GM19240 (cell line): Measurements from ENCODE around the gene ESD.
"Not testable (repeated sequence)": the region's sequence is repeated elsewhere in the genome, so short reads cannot be mapped to it uniquely, and the experiment has no call there.

ENCODE experiments used
- DNase-seq: peaks from one replicate; pipeline ENCODE4 v3.0.0; 2011; ENCODE audit warnings: low spot score; ENCODE audit not compliant: insufficient read length

The ESD gene

DNA sequence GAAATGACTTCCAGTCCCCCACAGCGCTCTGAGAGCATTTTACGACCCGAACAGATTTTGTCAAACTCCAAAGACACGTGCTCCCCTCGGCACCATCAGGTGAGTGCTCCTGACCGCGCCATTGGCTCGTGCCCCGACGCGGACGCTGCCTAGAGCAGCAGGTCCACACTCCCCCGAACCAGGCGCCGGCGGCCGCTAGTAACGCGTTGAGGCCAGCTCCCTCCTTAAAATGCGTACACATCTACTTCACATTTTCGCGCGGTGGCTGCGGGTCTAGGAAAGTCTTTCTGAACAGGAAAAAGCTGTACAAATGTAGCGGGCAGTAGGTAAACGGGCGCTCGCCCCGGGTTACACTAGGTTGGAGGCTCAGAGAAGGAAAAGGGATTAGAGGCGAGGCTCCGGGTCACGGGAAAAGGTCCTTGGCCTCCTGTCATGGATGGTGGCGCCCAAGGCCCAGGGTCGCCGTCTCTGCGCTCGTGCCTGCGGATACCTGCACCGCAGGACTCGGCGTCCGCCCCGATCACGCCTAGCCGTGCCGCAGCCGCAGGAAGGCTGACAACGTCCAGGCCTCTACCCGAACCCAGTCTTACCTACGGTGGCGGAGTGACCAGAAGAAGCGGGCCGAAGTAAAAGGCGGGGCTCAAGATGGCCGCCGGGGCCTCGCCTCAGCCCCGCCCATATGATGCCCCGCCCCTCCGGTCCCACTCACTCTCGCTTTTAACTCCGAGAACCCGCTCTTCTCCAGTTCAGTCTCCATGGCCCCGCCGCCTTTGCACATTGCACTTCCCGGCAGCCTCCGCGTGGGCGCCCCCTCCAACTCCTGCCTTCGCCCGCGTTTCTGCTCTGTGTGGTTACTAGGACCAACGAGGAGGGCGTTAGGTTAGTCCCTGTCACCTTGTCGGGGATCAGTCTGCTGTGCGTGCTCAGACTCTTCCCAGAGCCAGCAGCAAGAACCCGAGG, at the start of gene ESD:
Gene ESD, minus strand, starts transcription at position 647 of the 960 bp plus-strand sequence. CDS start 5,748 bp downstream, outside the sequence.
- DNase-seq = peak; percentile 61

DNA sequence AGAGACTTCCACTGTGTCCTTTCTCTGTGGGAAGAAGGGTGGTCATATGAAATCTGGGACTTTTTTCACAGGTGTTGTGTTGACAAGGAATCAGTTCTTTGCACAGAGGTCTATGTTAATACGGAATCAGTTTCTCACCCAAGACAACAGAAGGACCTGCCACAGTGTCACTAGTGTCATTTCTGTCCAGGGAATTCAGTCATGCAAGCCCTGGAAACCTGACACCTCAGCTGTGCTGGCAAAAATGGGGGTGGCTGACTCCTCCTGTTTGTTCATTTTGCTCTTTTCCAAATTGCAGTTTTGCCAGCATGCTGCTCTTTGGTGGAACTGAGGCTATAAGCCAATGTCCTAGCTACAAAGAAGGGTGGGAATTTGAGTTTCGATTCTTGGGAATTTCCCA, 49.8 kb upstream of the ESD start:
- DNase-seq = no peak

DNA sequence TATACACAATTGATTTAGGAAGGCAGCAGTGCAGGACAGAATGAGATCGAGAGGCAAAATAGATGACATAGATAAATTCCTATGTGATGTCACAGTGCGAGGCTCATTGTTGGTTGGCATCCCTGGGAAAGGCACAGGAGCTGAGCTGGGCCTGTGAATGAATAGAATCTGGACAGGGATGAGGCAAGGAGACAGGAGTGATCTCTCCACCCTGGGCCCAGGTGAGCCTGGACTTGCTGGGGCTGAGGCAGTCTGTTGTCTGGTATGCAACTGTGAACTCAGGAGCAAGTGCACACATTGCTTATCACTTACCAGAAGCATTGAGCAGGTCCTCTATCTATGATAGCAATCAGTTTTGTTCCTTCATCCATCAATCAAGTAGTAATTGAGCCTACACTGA, 48.2 kb upstream of the ESD start:
- no peak for DNase-seq

DNA sequence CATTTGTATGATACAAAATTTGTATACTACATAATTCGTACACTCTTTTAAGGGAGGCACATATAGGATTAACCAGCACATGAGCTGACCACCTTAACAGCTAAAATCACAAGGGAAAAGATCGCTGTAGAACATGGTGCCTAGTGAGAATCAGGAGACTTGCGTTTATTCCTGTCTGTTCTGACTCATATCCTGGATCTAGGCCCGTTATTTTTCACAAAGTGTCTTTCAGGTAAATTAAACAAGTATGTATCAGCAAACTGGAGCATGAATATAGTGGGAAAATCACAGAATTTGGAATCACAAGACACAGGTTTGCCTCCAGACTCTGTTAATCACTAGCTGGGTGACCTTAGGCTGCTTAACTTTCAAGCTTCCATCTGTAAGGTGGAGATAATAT, 47.5 kb upstream of the ESD start:
- no peak for DNase-seq

- no peak for DNase-seq
These were observed 42.4 kb upstream of the ESD start for GRCh38 chr13:46839399-46839798.

DNA sequence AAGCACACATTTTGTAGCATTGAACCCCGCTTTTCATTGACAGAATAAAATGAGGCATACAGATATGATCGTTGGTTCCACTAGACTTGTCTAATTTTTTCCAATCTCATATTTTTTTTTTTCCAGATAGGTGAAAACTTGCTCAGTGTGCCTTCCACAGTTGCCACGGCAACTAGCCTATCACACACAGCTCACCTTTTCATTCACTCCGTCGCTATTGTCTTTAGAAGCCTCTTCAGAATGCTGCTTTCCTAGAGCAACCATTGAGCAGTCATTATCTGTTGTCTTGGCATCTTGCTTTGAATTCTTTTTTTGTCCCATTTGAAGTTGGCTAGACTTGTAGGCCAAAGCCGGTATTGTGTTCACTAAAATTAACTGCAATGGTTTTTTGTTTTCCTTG, 37.7 kb upstream of the ESD start:
- DNase-seq = no peak

DNA sequence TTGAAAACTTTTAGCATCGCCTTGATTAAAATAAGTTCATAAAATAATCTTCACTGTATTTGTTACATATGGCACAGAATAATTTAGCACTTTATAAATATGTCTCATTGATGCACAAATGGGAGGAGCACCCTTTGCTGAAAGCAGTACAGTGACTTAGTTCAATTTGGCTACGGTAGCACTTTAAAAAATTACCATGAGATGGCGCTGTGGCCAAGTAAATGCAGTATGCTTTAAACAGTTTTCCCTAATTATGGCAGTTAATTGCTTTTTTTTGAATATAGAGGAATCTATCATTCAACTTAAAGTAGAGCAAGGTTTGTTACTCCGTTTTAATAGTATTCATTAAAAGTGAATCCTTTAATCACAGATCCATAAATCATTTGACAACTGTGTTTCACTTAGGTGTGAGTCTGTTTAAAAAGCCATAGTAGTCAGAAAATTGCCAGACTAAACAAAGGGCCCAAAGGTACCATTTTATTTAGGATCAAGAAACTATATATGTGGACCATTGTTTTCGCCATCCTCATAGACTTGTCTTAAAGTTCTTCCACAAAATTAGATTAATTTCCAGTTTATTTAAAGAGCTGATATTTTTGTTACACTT, 34.7 kb upstream of the ESD start:
- no peak for DNase-seq

DNA sequence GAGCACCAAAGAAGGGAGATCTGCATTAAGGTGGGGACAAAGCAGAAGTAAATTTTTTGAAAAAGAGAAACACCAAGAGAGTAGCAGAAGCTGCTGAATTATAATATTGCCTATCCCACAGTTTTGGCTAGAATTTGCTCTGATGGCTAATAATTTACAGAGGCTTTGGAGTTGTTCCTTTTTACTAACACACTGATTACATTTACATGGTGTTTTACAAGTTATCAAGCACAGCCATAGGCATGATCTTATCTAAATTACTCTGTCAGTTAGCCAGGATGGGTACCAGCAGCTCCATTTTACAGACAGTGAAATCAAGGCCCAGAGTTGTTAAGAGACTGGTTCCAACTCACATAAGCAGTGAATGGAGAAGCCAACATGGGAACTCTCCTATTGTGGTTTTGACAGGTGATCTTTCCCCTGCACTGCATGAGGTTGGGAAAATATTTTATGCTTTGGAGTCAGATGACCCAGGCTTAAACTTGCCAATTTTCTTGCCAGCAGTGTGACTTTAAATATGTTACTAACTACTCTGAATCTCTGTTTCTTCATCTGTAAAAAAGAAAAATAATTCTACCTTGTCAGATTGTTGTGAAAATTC, 33.5 kb upstream of the ESD start:
- DNase-seq = no peak

GRCh38 chr13:46822551-46822950, 25.6 kb upstream of the ESD start:
- no peak for DNase-seq

DNA sequence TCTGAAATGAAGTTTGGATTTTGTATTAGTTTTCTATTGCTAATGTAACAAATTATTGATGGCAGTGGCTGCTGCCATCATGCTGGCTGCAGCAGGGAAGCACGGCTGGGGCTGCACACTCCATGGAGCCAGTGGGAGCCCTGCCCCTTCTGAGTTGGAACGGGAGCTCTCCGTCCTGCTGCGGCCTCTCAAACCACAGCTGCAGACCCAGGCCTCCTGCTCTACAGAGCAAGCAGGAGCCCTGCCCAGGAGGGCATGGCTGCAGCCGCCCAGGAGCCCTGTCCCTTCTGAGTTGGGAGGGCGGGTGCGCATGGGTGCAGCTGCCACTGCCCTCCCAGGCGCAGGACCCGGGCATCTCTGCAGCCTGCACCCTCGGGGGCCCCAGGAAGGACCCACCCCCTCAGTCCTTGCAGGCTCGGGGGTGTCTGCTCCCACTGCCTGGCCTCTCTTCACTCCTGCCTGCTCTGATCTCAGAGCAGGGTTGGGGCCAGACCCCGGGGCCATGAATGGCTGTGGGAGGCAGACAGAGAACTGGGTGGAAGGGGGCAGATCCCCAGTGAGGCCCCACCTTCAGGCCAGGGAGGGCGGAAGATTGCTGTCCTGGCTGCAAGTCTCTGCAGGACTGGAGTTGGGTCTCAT, 21.0 kb upstream of the ESD start:
- DNase-seq = no peak

DNA sequence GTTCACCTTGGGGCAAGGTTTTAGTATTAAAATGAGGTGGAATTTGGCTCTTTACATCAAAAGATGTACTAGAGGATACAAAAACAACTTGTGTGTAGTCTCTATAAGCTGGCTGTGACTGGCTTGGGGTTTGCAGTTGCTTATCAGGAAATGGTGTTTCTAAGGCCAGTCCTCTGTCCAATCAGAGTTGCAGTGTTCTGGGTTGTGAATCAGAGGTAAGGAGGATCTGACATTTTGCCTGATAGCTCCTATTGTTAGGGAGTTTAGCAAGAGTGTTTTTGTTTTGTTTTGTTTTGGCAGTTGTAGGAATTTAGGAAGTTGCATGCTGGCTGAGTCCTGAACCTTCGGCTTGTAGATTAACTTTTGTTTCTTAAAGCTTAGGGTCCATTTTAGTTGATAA, 20.1 kb upstream of the ESD start:
- DNase-seq = no peak

DNA sequence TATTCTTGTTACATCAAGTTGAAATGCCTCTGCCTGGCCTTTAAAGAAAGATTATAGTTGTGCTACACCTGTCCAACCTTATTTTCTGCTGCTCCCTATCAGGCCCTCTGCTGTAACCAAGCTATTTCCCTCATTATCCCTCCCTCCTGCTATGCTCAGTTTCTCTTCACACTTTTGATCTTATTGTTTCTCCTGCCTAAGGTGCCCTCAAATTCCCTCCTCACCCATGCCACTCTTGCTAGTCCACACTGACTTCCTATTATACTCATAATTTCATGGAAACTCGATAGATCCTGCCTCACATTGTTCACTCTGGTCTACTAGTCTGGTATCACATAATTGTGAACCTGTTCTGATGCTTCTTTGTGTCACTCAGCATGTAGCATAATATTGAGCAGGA, 19.4 kb upstream of the ESD start:
- DNase-seq = no peak

DNA sequence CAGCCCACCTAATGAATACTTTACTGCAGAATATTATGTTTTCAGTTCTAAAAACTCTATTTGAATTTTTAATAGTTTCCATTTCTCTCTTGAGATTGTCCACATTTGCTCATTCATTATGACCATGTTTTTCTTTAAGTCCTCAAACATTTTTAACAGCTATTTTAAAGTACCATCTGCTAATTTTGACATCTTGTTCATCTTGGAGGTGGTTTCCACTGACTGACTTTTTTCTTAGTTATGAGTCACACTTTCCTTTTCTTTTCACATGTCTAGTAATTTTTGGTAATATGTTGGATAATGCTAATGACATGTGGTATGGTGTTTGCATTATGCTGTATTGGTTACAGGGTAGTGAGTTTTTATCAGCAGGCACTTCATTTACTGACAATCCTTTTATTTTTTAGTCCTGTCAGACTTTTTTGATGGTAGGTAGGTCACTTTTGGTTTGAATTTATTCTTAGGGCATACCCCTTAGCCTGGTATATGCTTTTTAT, 15.4 kb upstream of the ESD start:
- DNase-seq = no peak

- DNase-seq = no peak
These were observed 13.5 kb upstream of the ESD start for GRCh38 chr13:46810440-46810839.

DNA sequence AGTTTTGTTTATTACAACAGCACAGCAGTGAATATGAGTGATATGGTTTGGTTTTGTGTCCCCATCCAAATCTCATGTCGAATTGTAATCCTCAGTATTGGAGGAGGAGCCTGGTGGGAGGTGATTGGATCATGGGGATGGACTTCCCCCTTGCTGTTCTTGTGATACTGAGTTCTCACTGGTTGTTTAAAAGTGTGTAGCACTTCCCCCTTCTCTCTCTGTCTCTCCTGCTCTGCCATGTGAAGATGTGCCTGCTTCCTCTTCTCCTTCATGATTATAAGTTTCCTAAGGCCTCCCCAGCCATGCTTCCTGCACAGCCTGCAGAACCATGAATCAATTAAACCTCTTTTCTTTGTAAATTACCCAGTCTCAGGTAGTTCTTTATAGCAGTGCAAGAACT, 8.0 kb upstream of the ESD start:
- not testable (repeated sequence) for DNase-seq

DNA sequence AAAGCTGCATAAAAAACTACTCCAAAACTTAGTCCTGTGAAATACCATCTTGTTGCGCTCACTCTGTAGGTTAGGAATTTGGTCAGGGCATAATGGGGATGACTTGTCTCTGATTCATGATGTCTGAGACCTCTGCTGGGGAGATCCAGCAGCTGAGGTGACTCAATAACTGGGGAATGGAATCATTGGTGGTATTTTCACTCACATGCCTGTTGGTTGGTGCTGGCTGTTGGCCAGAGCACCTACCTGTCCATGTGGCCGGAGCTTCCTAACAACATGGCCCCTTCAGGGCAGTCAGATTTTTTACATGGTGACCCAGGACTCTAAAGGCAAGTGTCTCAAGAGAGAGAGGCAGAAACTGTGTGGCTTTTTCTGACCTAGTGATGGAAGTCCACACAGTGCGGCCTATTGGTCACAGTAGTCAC, 7.4 kb upstream of the ESD start:
- DNase-seq = no peak

DNA sequence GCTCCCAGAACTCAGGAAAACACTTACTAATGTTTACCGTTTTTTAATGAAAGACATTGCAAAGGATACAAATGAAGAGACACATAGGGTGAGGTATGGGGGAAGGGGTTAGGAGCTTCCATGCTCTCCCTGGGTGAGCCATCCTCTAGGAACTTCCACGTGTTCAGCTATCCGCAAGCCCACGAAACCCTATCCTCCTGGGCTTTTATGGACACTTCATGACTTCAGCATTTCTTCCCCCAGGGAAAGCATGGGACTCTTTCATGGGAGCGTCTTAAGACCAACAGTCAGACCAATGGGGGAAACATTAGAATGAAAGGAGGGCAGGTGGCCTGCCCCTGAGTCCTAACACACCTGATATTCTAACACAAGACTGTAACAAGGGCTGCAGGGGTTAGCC, 6.6 kb upstream of the ESD start:
- DNase-seq = no peak

DNA sequence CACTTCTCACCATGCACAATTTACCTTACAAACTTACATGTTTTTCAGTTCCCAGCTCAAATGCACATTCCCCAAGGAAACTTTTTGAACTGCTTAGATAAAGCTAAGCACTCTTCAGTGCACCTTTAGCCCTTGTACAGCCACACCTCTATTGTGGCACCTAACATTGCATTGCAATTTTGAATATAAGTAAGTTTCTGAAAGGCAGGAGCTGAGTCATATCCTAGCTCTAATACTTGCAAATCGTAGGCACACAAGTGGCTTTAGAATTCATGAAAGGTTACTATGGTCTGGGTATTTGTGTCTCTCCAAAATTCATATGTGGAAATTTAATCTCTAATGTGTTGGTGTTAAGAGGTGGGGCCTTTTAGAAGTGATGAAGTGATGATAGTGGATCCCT, 4.9 kb upstream of the ESD start:
- no peak for DNase-seq

GRCh38 chr13:46799139-46799538, 2.2 kb upstream of the ESD start:
- DNase-seq = no peak

- DNase-seq = no peak
These were observed 708 bp upstream of the ESD start for GRCh38 chr13:46797501-46798237.

DNA sequence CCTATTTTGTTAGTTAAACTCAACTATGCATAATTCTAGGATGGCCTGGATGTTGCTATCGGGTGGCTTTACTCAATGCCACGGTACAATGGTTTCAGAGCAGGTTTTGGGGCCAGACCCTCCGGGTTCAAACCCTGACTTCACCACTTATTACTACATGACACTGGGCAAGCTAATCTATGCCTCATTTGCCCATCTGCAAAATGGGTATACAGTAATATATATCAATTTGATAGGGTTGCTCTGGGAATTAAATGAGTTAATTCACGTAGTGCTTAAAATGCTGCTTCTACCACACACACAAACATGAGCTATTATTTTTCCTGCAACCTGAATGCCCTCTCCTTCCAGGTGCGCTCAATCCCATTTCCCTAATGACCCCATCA, 839 bp downstream of the ESD start:
- DNase-seq = no peak
